Fibroblast of the conjunctiva (primary cell): ENCODE results near the gene HMBS.
"Not testable (repeated sequence)": the region's sequence is repeated elsewhere in the genome, so short reads cannot be mapped to it uniquely, and the experiment has no call there.

ENCODE experiments used
- DNase-seq: peaks from one replicate; pipeline ENCODE4 v3.0.0-alpha.2; 2010; ENCODE audit warnings: low read depth

The HMBS gene

DNA sequence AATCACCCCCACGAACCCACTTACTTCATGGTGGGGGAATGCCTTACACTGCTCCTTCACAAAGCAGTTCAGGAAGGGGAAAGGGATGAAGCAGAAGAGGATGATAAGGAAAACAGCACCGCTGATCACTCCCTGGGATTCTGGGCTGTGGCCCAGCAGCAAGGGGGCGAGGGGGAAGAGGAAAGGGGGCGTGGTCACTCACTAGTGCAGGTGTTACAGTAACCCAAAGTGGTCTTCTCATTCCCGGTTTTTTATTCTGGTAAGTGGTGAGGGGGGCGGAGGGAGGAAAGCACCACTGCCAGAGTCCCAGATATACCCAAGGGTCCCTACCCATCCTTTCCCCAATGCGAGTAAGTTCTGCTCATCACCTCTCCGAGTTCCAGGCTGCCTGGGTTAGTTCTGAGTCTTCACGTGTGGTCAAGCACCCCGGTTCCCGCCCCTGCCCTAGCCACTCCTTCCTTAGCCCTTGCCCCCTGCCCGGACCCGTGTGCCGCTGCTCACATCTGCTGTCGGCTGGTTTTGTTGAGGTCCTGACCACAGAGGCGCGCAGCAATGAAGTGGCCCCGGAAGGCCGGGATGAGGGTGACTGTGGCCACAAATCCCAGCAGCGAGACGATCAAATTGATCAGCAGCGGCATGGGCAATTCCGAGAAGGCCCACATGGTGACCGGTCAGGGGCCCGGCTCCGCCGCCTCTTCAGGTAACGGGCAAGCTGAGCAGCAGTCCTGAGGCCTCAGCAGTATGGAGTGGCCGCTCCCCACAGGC, 16.5 kb downstream of the HMBS start:
- no peak for DNase-seq

DNA sequence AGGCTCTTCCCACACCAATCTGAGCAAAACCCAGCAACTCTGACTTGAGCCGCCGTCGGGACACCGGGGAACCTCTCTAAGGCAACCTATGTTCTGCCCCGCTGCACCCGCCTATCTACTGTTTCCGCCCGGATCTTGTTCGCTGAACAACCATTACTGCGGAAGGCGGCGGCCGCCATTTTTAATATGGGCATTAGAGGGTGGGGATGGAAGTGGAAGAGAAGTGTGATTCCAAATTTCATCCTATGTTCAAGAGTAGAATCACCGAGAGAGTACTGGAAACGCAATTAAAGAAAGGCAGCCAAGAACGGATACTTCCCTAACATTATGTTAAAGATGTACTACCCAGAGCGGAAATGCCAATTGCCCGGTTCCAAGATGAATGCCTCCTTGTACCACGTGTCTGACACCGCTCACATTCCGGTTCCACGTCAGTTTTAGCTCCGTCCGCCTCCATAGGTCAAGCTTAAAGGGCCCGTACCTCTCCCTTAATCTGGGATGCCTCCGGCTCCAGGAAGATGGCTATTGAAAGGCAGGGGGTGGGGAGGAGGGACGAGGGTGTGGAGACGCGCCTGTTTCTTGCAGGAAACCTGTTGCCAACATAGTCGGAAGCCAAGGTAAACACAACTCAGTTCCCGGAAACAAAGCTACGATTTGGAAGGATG, 17.2 kb downstream of the HMBS start, which contains the start of gene DPAGT1:
Gene DPAGT1 (minus strand): TSS at position 95 of the 665 bp plus-strand sequence. CDS start 198 bp downstream, outside the sequence.
- DNase-seq = peak; percentile 97

- DNase-seq = not testable (repeated sequence)
Measured at GRCh38 chr11:119103161-119103664, 18.5 kb downstream of the HMBS start.

DNA sequence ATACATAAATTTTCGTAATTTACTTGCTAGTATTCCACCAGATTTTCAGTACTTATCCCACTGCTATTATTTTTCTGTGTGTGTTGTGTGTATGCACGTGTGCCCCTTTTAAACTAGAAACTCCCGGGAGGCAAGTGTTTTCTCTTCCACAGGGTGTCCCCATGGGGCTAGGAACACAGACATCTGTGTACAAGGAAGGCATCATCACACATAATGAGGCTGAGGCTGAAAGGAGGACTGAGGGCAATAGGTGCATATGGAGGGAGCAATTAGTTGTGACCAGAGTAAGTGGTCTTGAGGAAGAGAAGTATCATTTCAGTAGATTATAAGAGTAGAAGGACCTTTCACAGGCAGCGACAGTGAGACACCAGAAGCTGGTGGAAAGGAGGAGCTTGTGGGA, 19.1 kb downstream of the HMBS start:
- no peak for DNase-seq

GRCh38 chr11:119106564-119107537, 22.2 kb downstream of the HMBS start, which contains the start of gene C2CD2L:
Gene C2CD2L, plus strand, starts transcription at chr11:119107344. Its CDS starts 398 bp downstream, at chr11:119107742.
- peak; percentile 87 for DNase-seq

- no peak for DNase-seq
Measured at GRCh38 chr11:119107538-119108145, 23.0 kb downstream of the HMBS start.

DNA sequence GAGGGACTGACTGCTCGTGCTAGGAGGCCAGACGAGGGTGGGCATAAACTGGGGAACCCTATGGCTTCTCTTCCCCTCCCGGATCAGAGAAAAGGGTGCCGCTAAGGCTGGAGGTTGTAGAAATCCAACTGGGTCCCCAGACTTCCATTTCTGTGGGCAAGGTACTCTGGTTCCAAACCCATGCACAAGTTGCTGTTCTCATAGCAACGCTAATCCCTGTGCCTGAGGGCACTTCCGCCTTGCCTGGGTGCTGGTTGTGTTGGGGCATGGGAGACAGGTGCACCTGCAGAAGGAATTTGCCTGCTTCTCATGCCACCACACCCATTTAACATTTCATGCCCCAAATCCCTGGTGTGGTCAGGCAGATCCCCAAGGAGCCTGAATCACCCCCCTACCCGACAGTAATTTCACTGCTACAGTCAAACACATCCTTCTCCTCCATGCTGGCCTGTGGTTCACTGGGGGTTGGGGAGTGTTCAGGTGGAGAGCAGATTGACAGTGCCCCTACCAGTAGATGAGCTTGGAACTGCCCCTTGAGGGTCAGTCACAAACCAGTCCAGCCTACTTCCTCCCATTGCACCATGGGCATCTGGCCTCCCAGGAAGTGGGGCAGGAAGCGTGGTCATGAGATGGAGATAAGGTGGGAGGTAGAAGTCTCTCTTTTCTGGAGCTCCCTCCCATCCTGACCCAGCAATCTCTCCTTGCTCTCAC, 23.6 kb downstream of the HMBS start:
- DNase-seq = no peak

DNA sequence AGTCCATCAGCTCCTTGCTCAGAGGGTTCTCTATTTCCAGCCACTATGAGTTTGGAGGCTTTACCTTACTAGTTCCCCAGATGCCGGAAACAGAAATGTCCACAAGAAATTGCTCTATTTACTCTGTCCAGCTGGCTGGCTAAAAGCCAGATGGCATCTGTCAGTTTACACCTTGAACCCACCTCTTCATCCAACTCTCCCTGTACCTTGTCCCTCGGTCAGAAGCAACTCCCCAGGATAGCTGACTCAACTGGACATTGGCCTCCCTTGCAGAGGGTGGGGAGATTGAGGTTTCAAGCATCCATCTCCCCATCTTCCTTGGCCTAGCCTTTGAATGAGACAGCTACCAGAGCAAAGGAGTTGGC, 24.2 kb downstream of the HMBS start:
- no peak for DNase-seq

- DNase-seq = no peak
Measured at GRCh38 chr11:119109843-119110242, 25.2 kb downstream of the HMBS start.

DNA sequence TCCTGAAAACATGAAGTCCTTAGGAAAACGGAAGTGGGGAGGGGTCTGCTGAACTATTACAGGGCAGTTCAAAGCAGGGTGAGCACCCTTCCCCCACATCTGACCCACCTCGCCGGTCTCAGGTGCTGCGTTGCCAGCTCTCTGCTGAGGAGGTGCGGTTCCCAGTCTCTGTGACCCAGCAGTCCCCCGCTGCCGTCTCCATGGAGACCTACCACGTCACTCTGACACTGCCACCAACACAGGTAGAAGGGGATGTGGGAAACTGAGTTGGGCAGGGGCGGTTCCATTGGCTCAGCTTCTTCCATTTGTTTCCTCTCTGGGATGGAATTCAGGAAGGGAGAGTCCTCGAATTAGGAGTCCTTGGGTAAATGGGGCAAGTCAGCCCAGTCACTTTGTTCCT, 25.8 kb downstream of the HMBS start:
- DNase-seq = no peak

- no peak for DNase-seq
Measured at GRCh38 chr11:119111361-119111925, 26.8 kb downstream of the HMBS start.

GRCh38 chr11:119112314-119113020, 27.8 kb downstream of the HMBS start:
- no peak for DNase-seq

DNA sequence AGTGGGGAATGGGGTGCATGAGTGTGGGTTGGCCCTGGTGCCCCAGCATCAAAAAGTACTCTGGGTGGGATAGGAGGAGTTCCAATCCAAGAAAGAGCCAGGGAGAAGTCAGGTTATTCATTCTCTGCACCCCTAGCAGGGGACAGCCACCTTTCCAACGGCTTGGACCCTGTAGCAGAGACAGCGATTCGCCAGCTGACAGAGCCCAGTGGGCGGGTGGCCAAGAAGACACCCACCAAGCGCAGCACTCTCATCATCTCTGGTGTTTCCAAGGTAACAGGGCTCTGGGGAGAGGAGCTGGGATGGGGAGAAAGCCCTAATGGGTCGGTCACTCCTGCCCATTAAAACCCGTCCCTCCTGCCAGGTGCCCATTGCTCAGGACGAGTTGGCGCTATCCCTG, 29.0 kb downstream of the HMBS start:
- DNase-seq = no peak

DNA sequence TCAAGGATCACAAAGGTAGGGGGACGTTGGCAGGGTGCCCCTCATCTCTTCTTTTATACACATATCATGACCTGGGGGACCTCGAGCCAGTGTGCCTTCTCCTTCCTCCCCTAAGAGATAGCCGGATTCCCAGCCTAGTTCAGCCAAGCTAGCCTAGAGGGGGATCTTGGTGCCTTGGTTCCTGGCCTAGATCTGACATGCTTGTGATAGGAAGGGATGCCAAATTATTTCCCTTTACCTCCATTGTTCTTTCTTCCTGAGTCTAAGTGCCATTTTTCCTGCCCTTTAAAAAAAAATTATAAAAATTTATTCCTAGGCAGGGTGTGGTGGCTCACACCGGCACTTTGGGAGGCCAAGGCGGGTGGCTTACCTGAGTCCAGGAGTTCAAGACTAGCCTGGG, 29.7 kb downstream of the HMBS start:
- no peak for DNase-seq

GRCh38 chr11:119115484-119116234, 31.0 kb downstream of the HMBS start:
- DNase-seq = no peak

DNA sequence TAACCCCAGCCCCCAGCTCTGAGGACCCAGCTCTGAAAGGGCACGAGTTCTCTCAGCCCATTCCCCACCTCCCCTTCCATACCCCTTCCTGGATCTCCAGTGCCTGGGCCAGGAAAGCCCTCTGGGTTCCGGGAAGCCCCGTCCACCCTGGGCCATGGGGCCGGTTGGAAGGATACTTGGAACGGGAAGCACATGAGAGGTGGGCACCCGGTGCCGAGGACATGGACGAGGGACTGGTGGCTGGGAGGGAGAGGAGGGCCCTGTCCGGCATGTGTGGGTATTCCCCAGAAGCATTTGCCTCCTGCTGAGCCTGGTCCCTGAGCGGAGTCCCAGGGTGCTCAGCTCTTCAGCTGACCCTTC, 31.5 kb downstream of the HMBS start:
- no peak for DNase-seq

GRCh38 chr11:119116601-119117000, 31.9 kb downstream of the HMBS start:
- no peak for DNase-seq

DNA sequence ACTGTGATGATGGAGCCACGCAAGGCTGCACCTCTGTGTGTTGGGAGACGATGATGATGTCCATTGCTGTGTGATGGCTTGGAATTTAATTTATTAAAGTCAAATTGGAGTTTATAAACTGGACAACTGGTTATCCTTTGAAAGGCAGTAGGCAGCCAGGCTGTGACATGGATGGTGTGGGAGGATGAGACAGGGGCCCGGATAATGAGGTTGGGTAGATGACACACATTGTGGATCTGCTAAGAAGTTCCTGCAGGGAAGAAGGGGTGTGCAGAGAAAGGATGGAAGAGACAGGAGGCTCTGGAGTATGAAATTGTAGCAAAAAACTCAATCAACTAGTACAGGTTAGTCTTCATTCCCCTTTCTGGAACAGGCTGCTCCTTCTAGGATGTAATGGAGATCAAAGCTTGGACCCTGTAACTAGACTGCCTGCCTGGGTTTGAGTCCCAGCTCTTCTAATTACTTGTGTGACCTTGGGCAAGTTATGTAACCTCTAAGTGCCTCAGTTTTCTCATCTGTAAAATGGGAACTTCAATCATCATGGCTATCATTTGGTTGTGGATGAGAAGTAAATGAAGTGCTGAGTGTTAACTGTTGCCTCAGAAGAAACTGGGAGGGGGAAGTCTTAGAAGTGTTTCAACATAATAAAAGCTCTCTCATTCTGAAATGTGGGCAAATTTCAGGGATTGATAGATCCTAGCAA, 32.5 kb downstream of the HMBS start:
- no peak for DNase-seq

GRCh38 chr11:119118227-119118626, 33.5 kb downstream of the HMBS start:
- no peak for DNase-seq
